Renal cortical epithelial cell (primary cell): Measurements from ENCODE around the gene HRAS. TPM values are rescaled to one million over a fixed set of nuclear protein-coding genes. Genes with fewer than 3 reads are reported as not detected.

Source experiments
- DNase-seq: peaks from one replicate; pipeline ENCODE4 v3.0.0-alpha.2; 2011; ENCODE audit warnings: low read depth
- total RNA-seq: library from RNA; depleted of rRNA; stranded (reverse); fragments of >200 nt; gene quantifications from 2 replicates; pipeline ENCODE4 v1.2.3, GENCODE V29; 2014

The HRAS gene
- total RNA-seq, 1 donor from 2014 or later = 40.5 TPM

- no peak for DNase-seq
Observed at GRCh38 chr11:496834-497564, 38.4 kb downstream of the HRAS start.

DNA sequence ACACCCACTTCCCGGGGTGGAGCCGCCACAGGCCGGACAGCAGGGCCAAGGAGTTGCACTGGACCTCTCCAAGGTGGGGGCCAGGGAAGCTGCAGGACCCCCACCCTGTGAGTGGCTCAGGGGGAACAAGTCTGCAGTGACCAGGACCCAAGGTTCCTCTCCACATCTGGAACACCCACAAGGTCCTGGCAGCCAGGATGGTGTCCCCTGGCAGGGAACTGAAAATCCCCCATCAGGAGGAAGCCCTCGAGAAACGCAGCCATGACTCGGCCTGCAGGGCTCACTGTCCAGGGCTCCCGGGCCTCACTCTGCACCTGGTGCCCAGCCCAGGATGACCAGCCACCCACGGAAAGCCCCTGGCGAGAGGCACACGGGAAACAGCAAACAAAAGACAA, 39.8 kb downstream of the HRAS start:
- no peak for DNase-seq

DNA sequence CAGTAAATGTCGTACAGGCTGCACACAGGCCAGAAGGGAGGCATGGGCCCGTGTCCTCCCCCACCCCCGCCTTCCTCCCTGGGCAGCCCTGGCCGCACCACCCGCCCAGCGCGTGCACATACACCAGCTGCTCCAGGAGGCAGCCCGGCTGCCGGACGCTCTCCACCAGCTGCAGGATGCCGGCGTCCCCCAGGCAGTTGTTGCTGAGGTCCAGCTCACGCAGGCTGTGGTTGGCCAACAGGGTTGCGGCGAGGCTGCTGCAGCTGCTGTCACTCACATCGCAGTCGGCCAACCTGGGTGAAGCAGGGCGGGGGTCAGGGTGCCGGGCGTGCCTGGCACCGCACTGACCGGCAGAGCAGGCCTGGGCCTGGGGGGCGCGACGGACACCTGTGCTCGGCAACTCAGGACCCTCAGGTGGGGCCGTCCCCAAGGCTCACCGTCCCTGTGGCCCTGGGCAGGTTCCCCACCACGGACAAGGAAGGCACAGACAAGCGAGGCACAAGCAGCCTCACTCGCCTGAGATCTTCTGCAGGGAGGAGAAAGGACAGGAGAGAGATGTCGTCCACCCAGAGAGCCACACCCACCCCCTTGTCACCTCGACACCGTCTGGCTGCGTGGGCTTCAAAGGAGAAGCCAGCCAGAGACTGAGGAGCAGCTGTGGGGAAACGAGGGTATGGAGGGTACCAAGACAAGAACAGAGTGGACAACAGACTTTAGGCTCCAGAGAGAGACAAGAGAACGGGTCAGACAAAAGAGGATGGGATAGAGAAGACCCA, 40.4 kb downstream of the HRAS start:
- no peak for DNase-seq

- no peak for DNase-seq
Observed at GRCh38 chr11:492427-493226, 42.7 kb downstream of the HRAS start.

DNA sequence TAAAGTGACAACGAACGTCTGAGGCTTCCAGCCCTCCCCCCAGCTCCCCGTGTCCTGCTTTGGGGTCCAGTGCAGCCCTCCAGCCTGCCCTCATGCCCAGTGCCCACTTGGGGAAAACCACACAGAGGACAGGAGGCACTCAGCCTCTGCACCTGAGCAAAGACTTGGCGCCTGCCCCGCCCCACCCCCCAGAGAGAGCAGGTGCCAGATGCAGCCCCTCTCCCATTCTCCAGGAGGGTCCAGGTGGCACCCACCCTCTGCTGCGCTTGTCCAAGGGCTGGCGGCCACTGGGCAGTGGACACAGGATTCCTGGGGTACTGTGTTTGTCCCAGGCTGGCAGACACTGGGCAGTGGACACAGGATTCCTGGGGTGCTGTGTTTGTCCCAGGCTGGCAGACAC, 44.0 kb downstream of the HRAS start:
- DNase-seq = no peak

DNA sequence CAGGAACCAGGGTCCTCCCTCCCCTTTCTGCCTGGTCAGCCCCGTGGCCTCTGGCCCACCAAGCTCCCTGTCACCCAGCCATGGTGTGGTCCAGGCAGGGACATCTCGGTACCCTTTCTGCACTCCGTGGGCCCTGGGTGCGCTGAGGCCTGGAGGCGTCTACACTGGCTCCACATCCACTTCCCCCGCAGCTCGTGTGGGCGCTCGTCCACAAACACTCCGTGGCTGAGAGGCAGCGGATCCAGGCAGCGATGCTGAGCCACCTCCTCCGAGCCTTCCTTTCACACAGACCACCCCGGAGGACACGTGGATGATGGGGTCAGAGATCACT, 44.5 kb downstream of the HRAS start:
- DNase-seq = no peak

- DNase-seq = no peak
Observed at GRCh38 chr11:490186-490929, 45.0 kb downstream of the HRAS start.

DNA sequence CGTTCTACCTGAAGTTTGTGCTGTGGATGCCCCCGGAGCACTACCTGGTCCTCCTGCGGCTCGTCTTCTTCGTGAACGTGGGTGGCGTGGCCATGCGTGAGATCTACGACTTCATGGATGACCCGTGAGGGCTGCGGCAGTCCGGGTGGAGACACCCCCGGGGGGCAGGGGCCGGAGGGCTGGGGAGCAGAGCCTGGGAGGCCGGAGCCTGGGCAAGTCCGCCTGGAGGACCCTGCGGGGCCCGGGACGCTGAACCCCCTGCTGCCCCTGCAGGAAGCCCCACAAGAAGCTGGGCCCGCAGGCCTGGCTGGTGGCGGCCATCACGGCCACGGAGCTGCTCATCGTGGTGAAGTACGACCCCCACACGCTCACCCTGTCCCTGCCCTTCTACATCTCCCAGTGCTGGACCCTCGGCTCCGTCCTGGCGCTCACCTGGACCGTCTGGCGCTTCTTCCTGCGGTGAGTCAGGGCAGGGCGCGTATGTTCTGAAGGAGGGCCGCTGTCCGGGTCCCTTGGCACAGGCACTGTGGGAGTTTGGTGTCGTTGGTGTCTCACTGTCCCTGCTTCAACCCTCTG, 45.7 kb downstream of the HRAS start:
- DNase-seq = no peak

DNA sequence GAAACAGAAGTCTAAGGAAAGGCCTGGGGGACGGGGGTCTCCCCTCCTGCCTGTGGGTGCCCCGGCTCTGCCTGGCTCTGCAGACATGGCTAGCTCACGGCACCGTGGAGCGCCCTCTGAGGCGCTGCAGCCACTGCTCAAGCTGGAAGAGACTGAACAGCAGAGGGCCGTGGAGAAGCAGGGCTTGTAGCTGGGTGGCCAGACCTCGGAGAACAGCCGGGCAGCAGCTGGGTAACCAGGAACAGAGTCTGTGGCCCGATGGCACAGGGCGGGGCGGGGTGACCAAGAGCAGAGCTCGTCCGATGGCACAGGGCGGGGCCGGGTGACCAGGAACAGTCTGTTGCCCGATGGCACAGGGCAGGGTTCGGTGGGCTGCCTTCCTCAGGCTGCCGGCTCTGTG, 46.4 kb downstream of the HRAS start:
- no peak for DNase-seq

DNA sequence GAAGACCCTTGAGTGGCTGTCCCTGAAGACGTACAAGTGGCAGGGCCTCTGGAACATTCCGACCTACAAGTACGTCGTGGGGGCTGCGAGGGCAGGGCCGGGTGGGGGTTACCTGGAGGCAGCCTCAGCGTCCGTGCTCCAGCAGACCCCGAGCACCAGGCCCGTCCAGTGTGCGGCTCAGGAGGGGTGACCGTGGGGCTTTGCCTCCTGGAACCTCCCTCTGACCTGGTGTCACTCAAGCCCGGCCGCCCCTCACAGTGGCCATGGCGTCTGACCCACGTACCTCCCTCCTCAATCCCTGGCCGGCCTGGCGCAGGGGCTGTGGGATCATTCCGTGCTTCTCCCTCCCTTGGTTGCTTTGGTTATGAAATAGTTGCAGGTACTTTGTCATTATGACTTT, 46.8 kb downstream of the HRAS start:
- DNase-seq = no peak

GRCh38 chr11:488062-488461, 47.3 kb downstream of the HRAS start:
- DNase-seq = no peak

DNA sequence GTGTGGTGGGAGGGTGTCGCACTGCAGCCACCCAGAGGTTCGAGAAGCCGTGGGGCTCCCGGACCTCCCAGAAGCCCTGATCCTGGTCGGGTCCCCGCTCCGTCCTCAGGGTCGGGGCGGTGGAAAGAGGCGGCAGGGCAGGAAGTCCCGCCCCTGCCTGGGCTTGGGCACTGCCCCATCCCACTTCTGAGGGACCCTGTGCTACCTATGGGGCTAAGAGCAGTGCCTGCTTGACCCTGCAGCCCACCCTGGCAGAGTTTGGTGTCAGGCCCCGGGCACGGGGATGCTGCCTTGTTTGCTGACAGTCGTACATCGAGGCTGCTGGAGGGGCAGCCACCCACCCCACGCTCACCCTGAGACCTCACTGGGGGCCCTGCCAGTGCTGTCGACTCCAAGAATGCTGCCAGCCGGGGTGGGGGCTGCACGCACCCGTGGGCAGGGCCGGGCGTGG, 47.8 kb downstream of the HRAS start:
- no peak for DNase-seq

DNA sequence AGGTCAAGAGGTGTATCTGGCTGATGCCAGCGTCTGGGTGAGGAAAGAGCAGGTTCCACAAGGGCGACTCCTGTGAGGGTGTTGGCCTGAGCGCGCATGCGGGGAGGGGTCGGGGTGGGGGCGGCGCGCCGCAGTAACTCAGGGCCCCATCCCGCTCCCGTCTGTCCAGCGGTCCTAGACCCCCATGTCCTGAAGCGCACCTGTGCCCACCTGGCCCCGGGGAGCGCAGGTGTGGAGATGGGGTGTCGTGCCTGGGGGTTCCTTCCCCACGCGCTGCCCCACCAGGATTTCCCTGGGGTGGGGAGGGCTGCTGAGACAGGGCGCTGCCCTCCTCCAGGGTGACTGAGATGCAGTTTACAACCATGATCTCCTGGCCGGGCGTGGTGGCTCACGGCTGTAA, 49.2 kb downstream of the HRAS start:
- DNase-seq = no peak

DNA sequence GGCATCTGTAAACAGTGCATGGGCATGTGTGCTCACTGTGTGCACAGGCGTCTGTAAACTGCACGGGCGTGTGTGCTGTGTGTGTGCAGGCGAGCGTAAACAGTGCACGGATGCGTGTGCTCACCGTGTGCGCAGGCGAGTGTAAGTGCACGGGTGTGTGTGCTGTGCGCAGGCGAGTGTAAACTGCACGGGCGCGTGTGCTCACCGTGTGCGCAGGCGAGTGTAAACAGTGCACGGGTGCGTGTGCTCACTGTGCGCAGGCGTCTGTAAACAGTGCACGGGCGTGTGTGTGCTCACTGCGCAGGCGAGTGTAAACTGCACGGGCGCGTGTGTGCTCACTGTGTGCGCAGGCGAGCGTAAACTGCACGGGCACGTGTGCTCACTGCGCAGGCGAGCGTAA, 50.8 kb downstream of the HRAS start:
- no peak for DNase-seq

Other genes starting within 250 kb of the HRAS start
- 8.8 and 12.9 TPM in 2 replicates for gene PGGHG, start 246.4 kb downstream of the HRAS start, total RNA-seq
- gene IFITM5, start 236.1 kb downstream of the HRAS start, total RNA-seq = not detected in 2 replicates
- gene IFITM2, start 227.8 kb downstream of the HRAS start, total RNA-seq = 13.5 and 126 TPM in 2 replicates
- 7.6 and 53.5 TPM in 2 replicates for gene IFITM1, start 221.5 kb downstream of the HRAS start, total RNA-seq
- 14.9 and 70.2 TPM in 2 replicates for gene IFITM3, start 214.7 kb downstream of the HRAS start, total RNA-seq
- 4.0 and 4.5 TPM in 2 replicates for gene B4GALNT4, start 166.1 kb downstream of the HRAS start, total RNA-seq
- 1.7 and 13.7 TPM in 2 replicates for gene PKP3, start 141.4 kb downstream of the HRAS start, total RNA-seq
- gene SIGIRR, start 120.6 kb downstream of the HRAS start, total RNA-seq = 5.4 and 41.5 TPM in 2 replicates
- gene ANO9, start 93.6 kb downstream of the HRAS start, total RNA-seq = 9.2 and 10.8 TPM in 2 replicates
- gene PTDSS2, start 85.3 kb downstream of the HRAS start, total RNA-seq = 25.9 and 40.7 TPM in 2 replicates
- gene RNH1, start 28.3 kb downstream of the HRAS start, total RNA-seq = 227 and 230 TPM in 2 replicates
- 0.17 and 2.0 TPM in 2 replicates for gene LRRC56, start 2.0 kb upstream of the HRAS start, total RNA-seq
- gene LMNTD2, start 25.2 kb upstream of the HRAS start, total RNA-seq = 0.69 and 1.7 TPM in 2 replicates
- 65.7 and 110 TPM in 2 replicates for gene RASSF7, start 25.4 kb upstream of the HRAS start, total RNA-seq
- gene PHRF1, start 40.9 kb upstream of the HRAS start, total RNA-seq = 27.4 and 40.9 TPM in 2 replicates
- 17.1 and 23.3 TPM in 2 replicates for gene IRF7, start 80.4 kb upstream of the HRAS start, total RNA-seq
- 0.15 TPM in 1 of 2 replicates, not detected in the other for gene CDHR5, start 89.4 kb upstream of the HRAS start, total RNA-seq
- not detected in 2 replicates for gene SCT, start 91.6 kb upstream of the HRAS start, total RNA-seq
- gene DRD4, start 101.7 kb upstream of the HRAS start, total RNA-seq = 0.10 TPM in 1 of 2 replicates, not detected in the other
- gene DEAF1, start 159.6 kb upstream of the HRAS start, total RNA-seq = 27.6 and 62.7 TPM in 2 replicates
- 3.6 and 7.7 TPM in 2 replicates for gene TMEM80, start 160.2 kb upstream of the HRAS start, total RNA-seq
- gene EPS8L2, start 170.7 kb upstream of the HRAS start, total RNA-seq = 235 and 376 TPM in 2 replicates
- gene TALDO1, start 211.9 kb upstream of the HRAS start, total RNA-seq = 188 and 419 TPM in 2 replicates
- gene GATD1, start 241.9 kb upstream of the HRAS start, total RNA-seq = 16.7 and 38.0 TPM in 2 replicates